ENCODE measurements around the gene ASS1. TPM values are rescaled to one million over a fixed set of nuclear protein-coding genes. Genes with fewer than 3 reads are reported as not detected.

The ASS1 gene
- total and polyA plus RNA-seq, 2 of the 13 experiments (the other 11 are each of a cell fraction or from before 2014, with no cell fraction given): 77.6 to 122 TPM

DNA sequence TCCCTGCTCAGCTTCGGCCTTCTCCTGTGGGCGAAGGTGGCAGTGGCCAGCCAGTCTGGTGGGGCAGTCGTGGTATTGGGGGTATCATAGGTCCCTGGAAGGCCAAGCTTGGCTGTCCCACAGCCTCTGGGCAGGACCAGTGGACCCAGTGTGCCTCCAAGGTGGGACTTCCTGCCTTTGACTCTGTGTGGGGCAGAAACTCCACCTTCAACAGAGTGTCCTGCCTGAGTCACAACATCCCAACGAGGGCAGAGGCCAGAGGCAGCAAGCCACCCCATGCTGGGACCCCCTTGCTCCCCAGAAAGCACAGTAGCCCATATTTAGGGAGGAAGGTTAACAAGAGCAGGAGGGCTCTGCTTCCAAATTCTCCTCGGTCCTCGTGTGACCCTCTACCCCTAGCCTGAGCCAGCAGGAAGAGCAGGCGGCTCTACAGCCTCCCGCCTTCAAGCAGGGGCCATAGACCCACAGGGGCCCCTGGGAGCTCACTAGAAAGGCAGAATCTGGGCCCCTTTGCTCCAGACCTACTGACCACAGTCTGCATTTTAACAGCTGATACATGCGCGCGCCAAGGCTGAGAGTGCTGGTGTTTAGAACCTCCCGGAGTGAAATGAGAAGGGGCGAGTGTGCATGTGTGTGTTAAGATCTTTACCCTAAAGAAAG, 83.0 kb downstream of the ASS1 start (continued):
- TF ChIP-seq, protein P1, sequence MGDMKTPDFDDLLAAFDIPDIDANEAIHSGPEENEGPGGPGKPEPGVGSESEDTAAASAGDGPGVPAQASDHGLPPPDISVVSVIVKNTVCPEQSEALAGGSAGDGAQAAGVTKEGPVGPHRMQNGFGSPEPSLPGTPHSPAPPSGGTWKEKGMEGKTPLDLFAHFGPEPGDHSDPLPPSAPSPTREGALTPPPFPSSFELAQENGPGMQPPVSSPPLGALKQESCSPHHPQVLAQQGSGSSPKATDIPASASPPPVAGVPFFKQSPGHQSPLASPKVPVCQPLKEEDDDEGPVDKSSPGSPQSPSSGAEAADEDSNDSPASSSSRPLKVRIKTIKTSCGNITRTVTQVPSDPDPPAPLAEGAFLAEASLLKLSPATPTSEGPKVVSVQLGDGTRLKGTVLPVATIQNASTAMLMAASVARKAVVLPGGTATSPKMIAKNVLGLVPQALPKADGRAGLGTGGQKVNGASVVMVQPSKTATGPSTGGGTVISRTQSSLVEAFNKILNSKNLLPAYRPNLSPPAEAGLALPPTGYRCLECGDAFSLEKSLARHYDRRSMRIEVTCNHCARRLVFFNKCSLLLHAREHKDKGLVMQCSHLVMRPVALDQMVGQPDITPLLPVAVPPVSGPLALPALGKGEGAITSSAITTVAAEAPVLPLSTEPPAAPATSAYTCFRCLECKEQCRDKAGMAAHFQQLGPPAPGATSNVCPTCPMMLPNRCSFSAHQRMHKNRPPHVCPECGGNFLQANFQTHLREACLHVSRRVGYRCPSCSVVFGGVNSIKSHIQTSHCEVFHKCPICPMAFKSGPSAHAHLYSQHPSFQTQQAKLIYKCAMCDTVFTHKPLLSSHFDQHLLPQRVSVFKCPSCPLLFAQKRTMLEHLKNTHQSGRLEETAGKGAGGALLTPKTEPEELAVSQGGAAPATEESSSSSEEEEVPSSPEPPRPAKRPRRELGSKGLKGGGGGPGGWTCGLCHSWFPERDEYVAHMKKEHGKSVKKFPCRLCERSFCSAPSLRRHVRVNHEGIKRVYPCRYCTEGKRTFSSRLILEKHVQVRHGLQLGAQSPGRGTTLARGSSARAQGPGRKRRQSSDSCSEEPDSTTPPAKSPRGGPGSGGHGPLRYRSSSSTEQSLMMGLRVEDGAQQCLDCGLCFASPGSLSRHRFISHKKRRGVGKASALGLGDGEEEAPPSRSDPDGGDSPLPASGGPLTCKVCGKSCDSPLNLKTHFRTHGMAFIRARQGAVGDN (CRISPR knock-in tag; IDR thresholded peaks at IDR 0.05): peak; percentile 47
- TF ChIP-seq ZNF724P (CRISPR knock-in tag; IDR thresholded peaks at IDR 0.05; ENCODE audit: borderline replicate concordance): 0 out of 2 replicates have a peak, but pooled peaks have one; percentile 55
- TF ChIP-seq, protein P2, sequence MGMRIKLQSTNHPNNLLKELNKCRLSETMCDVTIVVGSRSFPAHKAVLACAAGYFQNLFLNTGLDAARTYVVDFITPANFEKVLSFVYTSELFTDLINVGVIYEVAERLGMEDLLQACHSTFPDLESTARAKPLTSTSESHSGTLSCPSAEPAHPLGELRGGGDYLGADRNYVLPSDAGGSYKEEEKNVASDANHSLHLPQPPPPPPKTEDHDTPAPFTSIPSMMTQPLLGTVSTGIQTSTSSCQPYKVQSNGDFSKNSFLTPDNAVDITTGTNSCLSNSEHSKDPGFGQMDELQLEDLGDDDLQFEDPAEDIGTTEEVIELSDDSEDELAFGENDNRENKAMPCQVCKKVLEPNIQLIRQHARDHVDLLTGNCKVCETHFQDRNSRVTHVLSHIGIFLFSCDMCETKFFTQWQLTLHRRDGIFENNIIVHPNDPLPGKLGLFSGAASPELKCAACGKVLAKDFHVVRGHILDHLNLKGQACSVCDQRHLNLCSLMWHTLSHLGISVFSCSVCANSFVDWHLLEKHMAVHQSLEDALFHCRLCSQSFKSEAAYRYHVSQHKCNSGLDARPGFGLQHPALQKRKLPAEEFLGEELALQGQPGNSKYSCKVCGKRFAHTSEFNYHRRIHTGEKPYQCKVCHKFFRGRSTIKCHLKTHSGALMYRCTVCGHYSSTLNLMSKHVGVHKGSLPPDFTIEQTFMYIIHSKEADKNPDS (CRISPR knock-in tag; IDR thresholded peaks at IDR 0.05): no peak
- no peak for TF ChIP-seq ZNF232 (CRISPR knock-in tag; IDR thresholded peaks at IDR 0.05; ENCODE audit: borderline replicate concordance)
- no peak for TF ChIP-seq ZBTB21 (CRISPR knock-in tag; IDR thresholded peaks at IDR 0.05)
- TF ChIP-seq HMGA1 (CRISPR knock-in tag; conservative IDR thresholded peaks at IDR 0.05): no peak
- TF ChIP-seq ZMAT3 (CRISPR knock-in tag; conservative IDR thresholded peaks at IDR 0.05): 0 out of 2 replicates have a peak, but pooled peaks have one; percentile 1
- TF ChIP-seq, protein P3, sequence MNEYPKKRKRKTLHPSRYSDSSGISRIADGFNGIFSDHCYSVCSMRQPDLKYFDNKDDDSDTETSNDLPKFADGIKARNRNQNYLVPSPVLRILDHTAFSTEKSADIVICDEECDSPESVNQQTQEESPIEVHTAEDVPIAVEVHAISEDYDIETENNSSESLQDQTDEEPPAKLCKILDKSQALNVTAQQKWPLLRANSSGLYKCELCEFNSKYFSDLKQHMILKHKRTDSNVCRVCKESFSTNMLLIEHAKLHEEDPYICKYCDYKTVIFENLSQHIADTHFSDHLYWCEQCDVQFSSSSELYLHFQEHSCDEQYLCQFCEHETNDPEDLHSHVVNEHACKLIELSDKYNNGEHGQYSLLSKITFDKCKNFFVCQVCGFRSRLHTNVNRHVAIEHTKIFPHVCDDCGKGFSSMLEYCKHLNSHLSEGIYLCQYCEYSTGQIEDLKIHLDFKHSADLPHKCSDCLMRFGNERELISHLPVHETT (CRISPR knock-in tag; conservative IDR thresholded peaks at IDR 0.05): no peak
- no peak for TF ChIP-seq ESRRA (CRISPR knock-in tag; IDR thresholded peaks at IDR 0.05; ENCODE audit: low read depth)
- TF ChIP-seq CBX5 (CRISPR knock-in tag; IDR thresholded peaks at IDR 0.05; ENCODE audit: borderline replicate concordance): no peak
- TF ChIP-seq TOPORS (CRISPR knock-in tag; IDR thresholded peaks at IDR 0.05): no peak
- no peak for TF ChIP-seq ZSCAN12 (CRISPR knock-in tag; IDR thresholded peaks at IDR 0.05)
- TF ChIP-seq ZNF292 (CRISPR knock-in tag; IDR thresholded peaks at IDR 0.05; ENCODE audit: borderline replicate concordance, low read depth): no peak
- no peak for TF ChIP-seq MAFG (CRISPR knock-in tag; IDR thresholded peaks at IDR 0.05)
- no peak for TF ChIP-seq TP53 (CRISPR knock-in tag; conservative IDR thresholded peaks at IDR 0.05)
- no peak for TF ChIP-seq FOXA3 (CRISPR knock-in tag; IDR thresholded peaks at IDR 0.05)
- TF ChIP-seq ZBTB42 (CRISPR knock-in tag; IDR thresholded peaks at IDR 0.05): 0 out of 2 replicates have a peak, but pooled peaks have one; percentile 22
- TF ChIP-seq GZF1 (CRISPR knock-in tag; IDR thresholded peaks at IDR 0.05): no peak
- TF ChIP-seq HDAC1 (CRISPR knock-in tag; IDR thresholded peaks at IDR 0.05): no peak
- TF ChIP-seq MED8 (CRISPR knock-in tag; IDR thresholded peaks at IDR 0.05; ENCODE audit: insufficient replicate concordance): peak; percentile 31
- TF ChIP-seq RBFOX2 (IDR thresholded peaks at IDR 0.05; ENCODE audit: low read depth, low read length): no peak
- TF ChIP-seq IRF1 (CRISPR knock-in tag; IDR thresholded peaks at IDR 0.05; ENCODE audit: low read depth): no peak
- peak; percentile 27 for TF ChIP-seq IKZF4 (CRISPR knock-in tag; IDR thresholded peaks at IDR 0.05; ENCODE audit: borderline replicate concordance, low read depth, not compliant biosample characterization)

Measured in HepG2 (cell line).